ENCODE results near the gene UQCC2.

UQCC2 gene

GRCh38 chr6:33676416-33677142, 34.9 kb downstream of the UQCC2 start:
- no peak for DNase-seq (ENCODE audit: low read depth)

GRCh38 chr6:33675968-33676367, 35.5 kb downstream of the UQCC2 start:
- DNase-seq (ENCODE audit: low read depth): no peak

GRCh38 chr6:33673851-33674250, 37.6 kb downstream of the UQCC2 start:
- no peak for DNase-seq (ENCODE audit: low read depth)

GRCh38 chr6:33672808-33673207, 38.7 kb downstream of the UQCC2 start:
- DNase-seq (ENCODE audit: low read depth): no peak

- no peak for DNase-seq (ENCODE audit: low read depth)
Observed at GRCh38 chr6:33671744-33672072, 39.8 kb downstream of the UQCC2 start.

GRCh38 chr6:33670971-33671743, 40.3 kb downstream of the UQCC2 start:
- no peak for DNase-seq (ENCODE audit: low read depth)

GRCh38 chr6:33670086-33670660, 41.3 kb downstream of the UQCC2 start:
- DNase-seq (ENCODE audit: low read depth): no peak

- peak; percentile 59 for DNase-seq (ENCODE audit: low read depth)
Observed at GRCh38 chr6:33668914-33669313, 42.6 kb downstream of the UQCC2 start.

GRCh38 chr6:33668328-33668727, 43.2 kb downstream of the UQCC2 start:
- no peak for DNase-seq (ENCODE audit: low read depth)

- DNase-seq (ENCODE audit: low read depth): no peak
Observed at GRCh38 chr6:33667776-33668175, 43.7 kb downstream of the UQCC2 start.

GRCh38 chr6:33667072-33667471, 44.4 kb downstream of the UQCC2 start:
- no peak for DNase-seq (ENCODE audit: low read depth)

- DNase-seq (ENCODE audit: low read depth): no peak
Observed at GRCh38 chr6:33665957-33666356, 45.5 kb downstream of the UQCC2 start.

- no peak for DNase-seq (ENCODE audit: low read depth)
Observed at GRCh38 chr6:33664506-33665057, 46.9 kb downstream of the UQCC2 start.

- no peak for DNase-seq (ENCODE audit: low read depth)
Observed at GRCh38 chr6:33663727-33664449, 47.6 kb downstream of the UQCC2 start.

- DNase-seq (ENCODE audit: low read depth): no peak
Observed at GRCh38 chr6:33663028-33663427, 48.5 kb downstream of the UQCC2 start.

GRCh38 chr6:33662318-33662717, 49.2 kb downstream of the UQCC2 start:
- no peak for DNase-seq (ENCODE audit: low read depth)

- no peak for DNase-seq (ENCODE audit: low read depth)
Observed at GRCh38 chr6:33661106-33661838, 50.2 kb downstream of the UQCC2 start.

- DNase-seq (ENCODE audit: low read depth): no peak
Observed at GRCh38 chr6:33659986-33660385, 51.5 kb downstream of the UQCC2 start.

GRCh38 chr6:33658982-33659689, 52.4 kb downstream of the UQCC2 start:
- DNase-seq (ENCODE audit: low read depth): no peak

GRCh38 chr6:33656844-33657243, 54.7 kb downstream of the UQCC2 start:
- DNase-seq (ENCODE audit: low read depth): no peak
